IPS-18a (cell line): ENCODE data around the gene DNAJC8.

Experiments used
- H3K27ac ChIP-seq: one replicate; pipeline ENCODE4 v1.5.1; 2013; ENCODE audit warnings: low read length
- H3K27me3 ChIP-seq: one replicate; pipeline ENCODE4 v1.6.1; 2013; ENCODE audit warnings: mild to moderate bottlenecking, low read length; ENCODE audit not compliant: control insufficient read depth, insufficient read depth
- H3K36me3 ChIP-seq: one replicate; pipeline ENCODE4 v1.6.1; 2013; ENCODE audit warnings: low read depth, low read length; ENCODE audit not compliant: control insufficient read depth
- H3K4me1 ChIP-seq: one replicate; pipeline ENCODE4 v1.6.1; 2013; ENCODE audit warnings: low read depth, low read length; ENCODE audit not compliant: control insufficient read depth
- H3K4me3 ChIP-seq: one replicate; pipeline ENCODE4 v1.5.1; 2013; ENCODE audit warnings: low read length
- H3K9ac ChIP-seq: one replicate; pipeline ENCODE4 v1.6.1; 2013; ENCODE audit warnings: mild to moderate bottlenecking, low read length, moderate library complexity
- H3K9me3 ChIP-seq: one replicate; pipeline ENCODE4 v1.6.1; 2013; ENCODE audit warnings: low read depth, low read length; ENCODE audit not compliant: control insufficient read depth

DNAJC8 gene

DNA sequence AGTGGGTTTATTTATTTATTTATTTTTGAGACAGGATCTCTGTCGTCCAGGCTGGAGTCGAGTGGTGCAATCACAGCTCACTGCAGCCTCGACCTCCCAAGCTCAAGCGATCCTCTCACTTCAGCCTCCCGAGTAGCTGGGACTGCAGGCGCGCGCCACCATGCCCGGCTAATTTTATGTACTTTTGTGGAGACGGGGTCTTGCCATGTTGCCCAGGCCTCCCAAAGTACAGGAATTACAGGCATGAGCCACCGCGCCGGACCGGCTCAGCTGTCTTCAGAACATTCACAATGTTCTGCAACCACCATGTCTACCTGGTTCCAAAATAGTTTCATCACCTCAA lies 406 bp upstream of the DNAJC8 start:
- Histone ChIP-seq H3K27me3 (no peaks in the 10 kb centered on the region), H3K9ac (peak overlapping the region; percentile 96), H3K9me3 (no peaks in the 10 kb centered on the region), H3K4me3 (peak overlapping the region; percentile 82), H3K36me3 (peaks cover 27% of the 10 kb centered on the region), H3K4me1 (peaks cover 6% of the 10 kb centered on the region), H3K27ac (no peak overlapping the region)

DNA sequence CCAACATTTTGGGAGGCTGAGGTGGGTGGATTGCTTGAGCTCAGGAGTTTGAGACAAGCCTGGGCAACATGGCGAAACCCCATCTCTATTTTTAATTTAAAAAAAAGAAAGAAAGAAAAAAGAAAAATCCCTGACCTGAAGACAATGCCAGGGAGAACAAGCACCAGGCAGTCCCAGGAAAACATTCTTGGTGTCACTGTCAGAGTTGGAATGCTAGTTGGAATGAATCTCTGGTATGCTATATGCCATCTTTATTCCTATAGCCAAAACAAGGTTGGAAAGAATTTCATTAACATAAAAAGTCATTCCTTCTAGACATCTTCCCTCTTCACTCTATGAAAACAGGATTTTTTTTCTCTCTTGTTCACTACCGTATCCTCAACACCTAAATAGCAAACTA lies 2.8 kb downstream of the DNAJC8 start:
- H3K27me3 ChIP-seq = no peaks in the 10 kb centered on the region
- no peaks in the 10 kb centered on the region for H3K9me3 ChIP-seq
- H3K27ac ChIP-seq = no peak overlapping the region
- H3K4me3 ChIP-seq = no peak overlapping the region
- H3K4me1 ChIP-seq = no peaks in the 10 kb centered on the region
- no peak overlapping the region for H3K9ac ChIP-seq
- peaks cover 47% of the 10 kb centered on the region for H3K36me3 ChIP-seq

DNA sequence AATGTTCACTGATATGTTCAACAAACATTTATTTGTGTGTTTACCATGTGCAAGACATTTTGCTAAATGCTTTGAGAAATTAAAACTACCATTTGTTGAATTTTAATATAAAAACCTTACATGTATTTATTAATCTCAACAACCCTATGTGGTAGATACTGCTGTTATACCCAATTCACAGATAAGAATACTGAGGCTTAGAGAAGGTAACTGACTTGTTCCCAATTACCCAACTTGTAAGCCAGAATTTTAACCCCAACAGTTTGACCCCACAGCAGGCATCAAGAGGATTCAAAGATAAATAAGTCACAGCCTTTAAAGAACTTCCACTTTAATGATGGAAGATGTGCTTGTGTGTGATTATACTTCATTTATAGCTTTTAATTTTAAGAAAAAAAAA lies 3.7 kb downstream of the DNAJC8 start:
- Histone ChIP-seq H3K36me3 (peaks cover 52% of the 10 kb centered on the region), H3K9ac (no peak overlapping the region), H3K27ac (no peak overlapping the region), H3K27me3 (no peaks in the 10 kb centered on the region), H3K4me3 (no peak overlapping the region), H3K4me1 (no peaks in the 10 kb centered on the region), H3K9me3 (no peaks in the 10 kb centered on the region)

DNA sequence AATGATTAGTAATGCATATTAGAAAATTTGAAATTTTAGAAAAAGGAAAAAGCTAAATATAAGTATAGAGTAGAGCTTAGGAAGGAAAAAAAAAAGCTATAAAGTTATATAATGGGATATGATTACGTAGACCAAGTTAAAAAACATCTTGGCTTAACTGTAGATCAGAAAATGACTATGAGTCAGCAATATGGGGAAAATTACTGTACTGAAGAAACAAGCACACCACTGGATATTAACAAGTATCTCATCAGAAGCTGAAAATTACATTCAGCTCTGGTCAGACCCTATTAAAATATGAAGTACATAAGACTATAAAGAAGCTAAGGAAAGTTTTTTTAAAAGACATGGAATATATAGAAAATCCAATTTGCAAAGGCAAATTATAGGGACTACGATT lies 19.5 kb downstream of the DNAJC8 start:
- Histone ChIP-seq H3K4me3 (no peak overlapping the region), H3K36me3 (peaks cover 40% of the 10 kb centered on the region), H3K27me3 (no peaks in the 10 kb centered on the region), H3K4me1 (no peaks in the 10 kb centered on the region), H3K9ac (no peak overlapping the region), H3K9me3 (no peaks in the 10 kb centered on the region), H3K27ac (no peak overlapping the region)

DNA sequence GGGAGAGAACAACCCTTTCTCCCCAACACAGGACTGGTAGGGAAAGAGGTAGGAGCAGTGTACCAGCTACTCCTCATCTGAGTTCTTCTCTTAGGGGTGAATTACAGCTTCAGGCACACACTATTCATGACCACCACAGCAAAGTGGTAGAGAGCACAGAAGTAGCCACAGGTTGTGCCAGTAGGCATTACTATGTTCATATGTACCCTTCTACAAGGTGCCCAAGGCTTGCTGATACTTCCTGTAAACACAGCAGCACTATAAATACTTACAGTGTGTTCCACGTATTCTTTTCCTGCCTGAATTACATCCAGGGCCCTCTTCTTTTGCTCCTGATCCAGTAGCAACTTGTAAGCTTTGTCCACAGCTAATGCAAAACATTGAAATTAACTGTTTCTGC lies 23.1 kb downstream of the DNAJC8 start:
- no peaks in the 10 kb centered on the region for H3K4me1 ChIP-seq
- H3K9me3 ChIP-seq = no peaks in the 10 kb centered on the region
- H3K9ac ChIP-seq = no peak overlapping the region
- H3K36me3 ChIP-seq = peaks cover 56% of the 10 kb centered on the region
- no peak overlapping the region for H3K27ac ChIP-seq
- H3K27me3 ChIP-seq = no peaks in the 10 kb centered on the region
- H3K4me3 ChIP-seq = no peak overlapping the region

DNA sequence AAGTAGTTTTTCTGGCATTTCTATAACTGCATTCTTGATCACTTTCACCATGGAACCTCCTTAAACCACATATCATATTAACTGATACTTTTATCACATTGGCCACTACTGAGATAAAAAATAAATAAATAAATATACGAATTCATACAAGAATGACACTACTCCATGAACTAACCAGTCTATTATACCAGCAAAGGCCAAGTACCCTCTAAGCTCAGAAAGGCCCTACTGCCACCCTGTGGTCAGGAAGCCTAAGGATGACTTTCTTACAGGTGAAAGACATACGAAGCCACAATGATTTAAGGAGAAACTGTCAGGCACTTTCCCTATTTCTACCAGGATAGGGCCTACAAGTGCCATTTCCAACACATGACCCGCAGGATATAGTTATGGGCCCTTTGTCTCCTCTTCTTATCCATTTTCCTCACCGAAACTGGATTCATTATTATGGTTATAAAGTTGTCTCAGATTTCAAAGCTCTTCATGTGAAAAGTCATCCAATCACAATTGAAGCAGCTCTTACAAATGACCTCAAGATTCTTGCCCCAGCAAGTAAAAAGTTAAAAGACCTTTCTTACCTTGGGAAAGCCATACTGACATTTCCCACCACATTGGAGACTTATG lies 23.9 kb downstream of the DNAJC8 start:
- Histone ChIP-seq H3K4me3 (no peak overlapping the region), H3K9me3 (no peaks in the 10 kb centered on the region), H3K27ac (no peak overlapping the region), H3K4me1 (no peaks in the 10 kb centered on the region), H3K9ac (no peak overlapping the region), H3K27me3 (no peaks in the 10 kb centered on the region), H3K36me3 (peaks cover 60% of the 10 kb centered on the region)

DNA sequence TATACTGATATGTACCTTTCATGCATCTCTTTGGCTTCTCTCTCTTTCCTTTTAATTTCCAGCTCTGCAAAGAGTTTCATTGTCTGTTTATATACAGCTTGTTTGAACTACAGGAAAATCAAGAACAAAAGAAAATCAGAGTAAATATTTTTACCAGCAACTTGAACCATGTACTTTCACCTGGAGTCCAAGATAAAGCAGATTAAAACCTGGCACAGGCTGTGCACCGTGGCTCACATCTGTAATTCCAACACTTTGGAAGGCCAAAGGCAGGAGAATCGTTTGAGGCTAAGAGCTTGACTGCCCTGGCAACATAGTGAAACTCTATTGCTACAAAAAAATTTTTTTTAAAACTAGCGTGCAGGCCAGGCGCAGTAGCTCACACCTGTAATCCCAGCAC lies 27.6 kb downstream of the DNAJC8 start:
- peaks cover 65% of the 10 kb centered on the region for H3K36me3 ChIP-seq

DNA sequence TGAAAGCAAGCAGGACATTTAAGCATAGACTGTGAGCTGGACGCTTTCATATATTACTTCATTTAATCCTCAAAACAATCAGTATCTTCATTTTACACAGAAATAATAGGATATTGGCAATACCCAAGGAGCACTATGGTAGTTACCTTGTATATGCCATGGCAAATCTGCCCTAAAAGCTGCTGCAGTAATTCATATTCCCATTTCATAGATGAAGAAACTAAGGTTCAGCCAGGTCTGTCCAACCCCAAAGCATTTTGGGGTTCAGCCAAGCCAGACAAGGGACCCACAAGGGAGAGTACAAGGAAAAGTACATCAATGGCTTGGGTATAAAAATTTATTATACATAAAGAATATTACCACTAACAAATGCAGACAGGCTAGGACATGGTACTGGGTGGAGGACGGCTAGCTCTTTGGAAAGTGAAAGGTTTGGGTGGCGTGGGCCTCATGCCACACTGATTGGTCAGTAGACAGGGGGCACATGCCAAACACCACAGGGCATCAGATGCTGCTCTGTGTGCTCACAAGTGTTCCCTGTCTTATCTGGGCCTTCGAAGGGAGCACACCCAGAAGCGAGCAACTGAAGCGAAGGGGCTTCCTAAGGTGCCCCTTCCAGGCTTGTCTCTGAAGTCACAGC lies 32.5 kb downstream of the DNAJC8 start:
- H3K36me3 ChIP-seq = peaks cover 55% of the 10 kb centered on the region
- no peak overlapping the region for H3K9ac ChIP-seq
- no peaks in the 10 kb centered on the region for H3K9me3 ChIP-seq
- no peaks in the 10 kb centered on the region for H3K27me3 ChIP-seq
- H3K4me3 ChIP-seq = no peak overlapping the region
- peaks cover 21% of the 10 kb centered on the region for H3K4me1 ChIP-seq
- no peak overlapping the region for H3K27ac ChIP-seq

More for the DNA sequence above, 27.6 kb downstream of the DNAJC8 start:
- Histone ChIP-seq H3K4me3 (no peak overlapping the region), H3K9ac (no peak overlapping the region), H3K27me3 (no peaks in the 10 kb centered on the region), H3K27ac (no peak overlapping the region), H3K4me1 (no peaks in the 10 kb centered on the region), H3K9me3 (no peaks in the 10 kb centered on the region)

DNA sequence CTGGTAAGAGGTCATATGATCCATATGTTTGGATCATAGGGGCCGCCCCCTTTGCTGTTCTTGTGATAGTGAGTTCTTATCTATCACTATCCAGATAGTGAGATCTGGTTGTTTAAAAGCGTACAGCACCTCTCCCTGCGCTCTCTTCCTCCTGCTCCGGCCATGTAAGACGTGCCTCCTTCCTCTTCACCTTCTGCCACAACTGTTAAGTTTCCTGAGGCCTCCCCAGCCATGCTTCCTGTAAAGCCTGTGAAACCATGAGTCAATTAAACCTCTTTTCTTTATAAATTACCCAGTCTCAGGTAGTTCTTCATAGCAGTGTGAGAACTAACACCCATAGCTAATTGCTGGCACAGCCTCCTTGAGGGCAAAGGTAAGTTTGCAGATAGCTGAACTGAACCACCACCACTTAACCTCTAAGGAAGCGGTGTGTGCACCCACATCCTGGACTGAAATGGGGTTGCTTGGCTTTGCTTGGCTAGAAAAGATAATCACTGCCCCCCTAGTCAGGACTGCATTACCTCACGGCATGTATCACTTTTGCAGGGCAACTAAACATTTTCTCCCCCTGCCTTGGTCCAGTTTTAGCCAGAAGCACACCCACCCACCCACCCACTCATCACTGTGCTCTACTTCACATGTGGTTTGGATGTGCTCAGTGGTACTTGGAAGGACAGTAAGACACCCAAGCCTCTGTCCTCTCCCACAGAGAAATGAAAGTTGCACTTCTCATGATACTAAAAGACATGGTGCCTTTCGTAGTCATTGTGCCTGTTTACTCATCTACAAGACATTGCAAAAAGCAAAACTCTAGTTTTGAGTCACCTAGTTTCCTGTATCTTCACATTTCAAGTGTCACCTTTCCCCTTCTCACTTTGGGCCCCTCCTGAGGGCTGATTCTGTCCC lies 33.2 kb downstream of the DNAJC8 start:
- Histone ChIP-seq H3K27me3 (no peaks in the 10 kb centered on the region), H3K9me3 (no peaks in the 10 kb centered on the region), H3K36me3 (peaks cover 47% of the 10 kb centered on the region), H3K9ac (no peak overlapping the region), H3K4me3 (no peak overlapping the region), H3K27ac (no peak overlapping the region), H3K4me1 (peaks cover 21% of the 10 kb centered on the region)

DNA sequence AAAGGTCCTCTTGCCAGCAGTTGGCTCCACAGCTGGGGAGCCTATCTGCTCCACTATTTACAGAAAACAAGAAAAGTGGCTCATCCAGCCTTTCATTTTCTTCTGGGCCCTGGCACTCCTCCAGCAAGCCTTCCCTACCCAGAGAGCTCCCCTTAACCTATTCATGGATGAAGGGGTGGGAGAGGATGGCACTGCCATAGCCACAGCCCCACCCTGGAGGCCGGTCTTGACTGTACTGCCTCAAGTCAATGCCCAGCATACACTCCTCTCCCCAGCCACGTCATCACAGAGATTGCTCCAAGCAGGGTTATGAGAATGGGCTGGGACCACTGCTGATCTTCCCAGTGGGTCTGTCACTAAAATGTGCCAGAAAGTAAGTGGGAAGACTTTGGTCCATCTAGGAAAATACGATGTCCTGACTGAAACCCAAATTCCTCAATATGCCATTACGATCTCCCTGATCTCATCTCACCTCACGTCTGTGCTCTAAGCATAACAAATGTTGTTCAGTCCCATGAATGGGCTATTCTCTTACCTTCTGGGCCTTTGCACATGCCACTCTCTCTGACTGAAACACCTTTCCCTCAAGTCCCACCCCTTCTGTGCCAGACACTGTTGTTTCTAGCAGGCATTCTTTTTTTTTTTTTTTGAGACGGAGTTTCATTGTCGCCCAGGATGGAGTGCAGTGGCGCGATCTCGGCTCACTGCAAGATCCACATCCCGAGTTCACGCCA lies 35.0 kb downstream of the DNAJC8 start:
- Histone ChIP-seq H3K27ac (no peak overlapping the region), H3K36me3 (peaks cover 32% of the 10 kb centered on the region), H3K9me3 (no peaks in the 10 kb centered on the region), H3K4me3 (no peak overlapping the region), H3K4me1 (peaks cover 21% of the 10 kb centered on the region), H3K9ac (no peak overlapping the region), H3K27me3 (no peaks in the 10 kb centered on the region)

DNA sequence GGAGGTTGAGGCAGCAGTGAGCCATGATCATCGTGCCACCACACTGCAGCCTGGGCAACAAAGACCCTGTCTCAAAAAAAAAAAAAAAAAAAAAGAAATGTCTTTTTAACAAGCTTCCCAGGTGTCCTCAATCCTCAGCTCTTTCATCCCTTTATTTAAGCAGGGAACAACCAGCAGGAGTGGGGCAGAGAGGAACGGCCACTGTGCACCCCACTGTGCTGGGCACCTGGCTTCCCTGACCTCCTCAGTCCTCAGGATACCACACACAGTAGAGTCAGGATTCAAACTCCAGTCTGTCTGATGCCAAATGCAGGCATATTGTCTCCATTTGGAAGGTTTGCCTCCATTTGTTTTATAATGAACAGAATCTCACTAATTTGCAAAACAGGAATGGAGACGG lies 36.5 kb downstream of the DNAJC8 start:
- Histone ChIP-seq H3K9me3 (no peaks in the 10 kb centered on the region), H3K27ac (peak overlapping the region; percentile 7), H3K4me1 (peaks cover 21% of the 10 kb centered on the region), H3K36me3 (peaks cover 26% of the 10 kb centered on the region), H3K4me3 (peak overlapping the region; percentile 21), H3K27me3 (no peaks in the 10 kb centered on the region), H3K9ac (peak overlapping the region; percentile 32)
